ENCODE results near the gene MT1G.
"Not testable (repeated sequence)": the region's sequence is repeated elsewhere in the genome, so short reads cannot be mapped to it uniquely, and the experiment has no call there.

The MT1G gene

GRCh38 chr16:56672761-56673536 is 5.1 kb upstream of the MT1G start:
- Histone ChIP-seq H3K27me3 (ENCODE audit: insufficient read depth, poor library complexity, severe bottlenecking) (peaks cover 40% of the 10 kb centered on the region), H3K4me3 (replicated peaks; ENCODE audit: insufficient read depth, low read length) (no peak overlapping the region), H3K27ac (replicated peaks) (no peak overlapping the region)
- no peak for TF ChIP-seq REST (IDR thresholded peaks at IDR 0.05; ENCODE audit: insufficient replicate concordance, low read depth)
- no peak for TF ChIP-seq GABPA (IDR thresholded peaks at IDR 0.05; ENCODE audit: low read depth)
- TF ChIP-seq POLR2AphosphoS5 (IDR thresholded peaks at IDR 0.05; ENCODE audit: low read depth), result no peak
- TF ChIP-seq CTCF (IDR thresholded peaks at IDR 0.05; ENCODE audit: insufficient read depth, low read length), result no peak
- TF ChIP-seq SPI1 (IDR thresholded peaks at IDR 0.05; ENCODE audit: borderline replicate concordance, low read depth), result no peak
- DNase-seq (ENCODE audit: low read depth in 1 of 2, low spot score in 1 of 2), result no peak

GRCh38 chr16:56672171-56672570 is 4.3 kb upstream of the MT1G start:
- H3K4me3 ChIP-seq (replicated peaks; ENCODE audit: insufficient read depth, low read length); H3K27ac ChIP-seq (replicated peaks); DNase-seq (ENCODE audit: low read depth in 1 of 2, low spot score in 1 of 2): not testable (repeated sequence)
- H3K27me3 ChIP-seq (ENCODE audit: insufficient read depth, poor library complexity, severe bottlenecking), result peaks cover 46% of the 10 kb centered on the region

GRCh38 chr16:56671691-56672090 is 3.8 kb upstream of the MT1G start:
- H3K27ac ChIP-seq (replicated peaks); DNase-seq (ENCODE audit: low read depth in 1 of 2, low spot score in 1 of 2); H3K4me3 ChIP-seq (replicated peaks; ENCODE audit: insufficient read depth, low read length): not testable (repeated sequence)
- H3K27me3 ChIP-seq (ENCODE audit: insufficient read depth, poor library complexity, severe bottlenecking), result peaks cover 49% of the 10 kb centered on the region

- TF ChIP-seq REST (IDR thresholded peaks at IDR 0.05; ENCODE audit: insufficient replicate concordance, low read depth) (no peak), SPI1 (IDR thresholded peaks at IDR 0.05; ENCODE audit: borderline replicate concordance, low read depth) (no peak), POLR2AphosphoS5 (IDR thresholded peaks at IDR 0.05; ENCODE audit: low read depth) (no peak), GABPA (IDR thresholded peaks at IDR 0.05; ENCODE audit: low read depth) (no peak), CTCF (IDR thresholded peaks at IDR 0.05; ENCODE audit: insufficient read depth, low read length) (no peak)
Observed at GRCh38 chr16:56670620-56670934, 2.7 kb upstream of the MT1G start.

More at GRCh38 chr16:56670620-56670934, 2.7 kb upstream of the MT1G start:
- Histone ChIP-seq H3K4me3 (replicated peaks; ENCODE audit: insufficient read depth, low read length) (no peak overlapping the region), H3K27ac (replicated peaks) (no peak overlapping the region), H3K27me3 (ENCODE audit: insufficient read depth, poor library complexity, severe bottlenecking) (peaks cover 44% of the 10 kb centered on the region)
- DNase-seq (ENCODE audit: low read depth in 1 of 2, low spot score in 1 of 2), result no peak

All from HL-60 (cell line).